ENCODE results near the gene WNT3. TPM values are rescaled to one million over a fixed set of nuclear protein-coding genes. Genes with fewer than 3 reads are reported as not detected.

The WNT3 gene
- total RNA-seq, 1 experiment from 2014 or later, result 8.8 TPM

GRCh38 chr17:46810837-46811236, 7.7 kb downstream of the WNT3 start:
- intact Hi-C loops (cut with micrococcal nuclease; ENCODE audit: unreplicated experiment), result no loop called here
- no TSS peak for BruUV-seq (replicated peaks)
- Histone ChIP-seq H3K27me3 (replicated peaks; ENCODE audit: control insufficient read depth, insufficient read depth, low read length) (no peaks in the 10 kb centered on the region), H3K36me3 (ENCODE audit: control insufficient read depth, insufficient read depth, low read length) (no peaks in the 10 kb centered on the region), H3K4me3 (ENCODE audit: low read depth, low read length) (no peak overlapping the region), H3K4me1 (peaks cover 23% of the 10 kb centered on the region; the same call in 1 of the 2 replicates), H3K9me3 (no peaks in the 10 kb centered on the region)
- Mint-ChIP-seq H3K4me3 (ENCODE audit: unreplicated experiment) (no peak overlapping the region), H3K27ac (ENCODE audit: unreplicated experiment) (peak overlapping the region; percentile 65), H3K9me3 (ENCODE audit: unreplicated experiment) (no peaks in the 10 kb centered on the region), H3K27me3 (ENCODE audit: insufficient read depth, unreplicated experiment) (no peaks in the 10 kb centered on the region), H3K36me3 (ENCODE audit: insufficient read depth, unreplicated experiment) (no peaks in the 10 kb centered on the region), H3K4me1 (ENCODE audit: low read depth, unreplicated experiment) (no peaks in the 10 kb centered on the region)
- peak in 1 of 2 experiments; percentile 69 for DNase-seq
- TF ChIP-seq CTCF (IDR thresholded peaks at IDR 0.05; ENCODE audit: insufficient read depth in 1 of 2, low read depth in 1 of 2, low read length in 1 of 2, severe bottlenecking in 1 of 2, unreplicated experiment in 1 of 2), result no peak
- POLR2A ChIA-PET, result no interaction called here
- CTCF ChIA-PET, result interaction anchor here (1.3 kb wide), 1 partner anchor 66 kb away, joined by 3 read pairs; no protein-coding TSS in a partner anchor

- no peaks in the 10 kb centered on the region for H3K36me3 ChIP-seq (ENCODE audit: control insufficient read depth, insufficient read depth, low read length)
- POLR2A ChIA-PET, result no interaction called here
- Mint-ChIP-seq H3K9me3 (ENCODE audit: unreplicated experiment) (peaks cover 8% of the 10 kb centered on the region), H3K36me3 (ENCODE audit: insufficient read depth, unreplicated experiment) (no peaks in the 10 kb centered on the region), H3K27ac (ENCODE audit: unreplicated experiment) (no peak overlapping the region), H3K4me1 (ENCODE audit: low read depth, unreplicated experiment) (no peaks in the 10 kb centered on the region), H3K27me3 (ENCODE audit: insufficient read depth, unreplicated experiment) (no peaks in the 10 kb centered on the region), H3K4me3 (ENCODE audit: unreplicated experiment) (no peak overlapping the region)
- no peaks in the 10 kb centered on the region for H3K27me3 ChIP-seq (replicated peaks; ENCODE audit: control insufficient read depth, insufficient read depth, low read length)
- no peaks in the 10 kb centered on the region for H3K9me3 ChIP-seq
- H3K4me3 ChIP-seq (ENCODE audit: low read depth, low read length), result no peak overlapping the region
- CTCF ChIA-PET, result interaction anchor here (1.0 kb wide), 1 partner anchor 23 kb away, joined by 6 read pairs; no protein-coding TSS in a partner anchor
- DNase-seq, result peak in 1 of 2 experiments; percentile 64
- no TSS peak for BruUV-seq (replicated peaks)
- TF ChIP-seq CTCF (IDR thresholded peaks at IDR 0.05; ENCODE audit: insufficient read depth in 1 of 2, low read depth in 1 of 2, low read length in 1 of 2, severe bottlenecking in 1 of 2, unreplicated experiment in 1 of 2), result no peak
- intact Hi-C loops (cut with micrococcal nuclease; ENCODE audit: unreplicated experiment), result loop anchor here (1.0 kb wide), 1 partner anchor 12 kb away; no protein-coding TSS in a partner anchor
- H3K4me1 ChIP-seq, result peaks cover 14% of the 10 kb centered on the region; the same call in 1 of the 2 replicates
Observed at GRCh38 chr17:46809110-46809571, 9.4 kb downstream of the WNT3 start.

GRCh38 chr17:46805771-46806170, 12.7 kb downstream of the WNT3 start:
- no peak overlapping the region for H3K4me3 ChIP-seq (ENCODE audit: low read depth, low read length)
- Mint-ChIP-seq H3K9me3 (ENCODE audit: unreplicated experiment) (peaks cover 10% of the 10 kb centered on the region), H3K36me3 (ENCODE audit: insufficient read depth, unreplicated experiment) (no peaks in the 10 kb centered on the region), H3K4me3 (ENCODE audit: unreplicated experiment) (no peak overlapping the region), H3K27ac (ENCODE audit: unreplicated experiment) (no peak overlapping the region), H3K27me3 (ENCODE audit: insufficient read depth, unreplicated experiment) (no peaks in the 10 kb centered on the region), H3K4me1 (ENCODE audit: low read depth, unreplicated experiment) (no peaks in the 10 kb centered on the region)
- POLR2A ChIA-PET, result no interaction called here
- intact Hi-C loops (cut with micrococcal nuclease; ENCODE audit: unreplicated experiment), result no loop called here
- TF ChIP-seq CTCF (IDR thresholded peaks at IDR 0.05; ENCODE audit: insufficient read depth in 1 of 2, low read depth in 1 of 2, low read length in 1 of 2, severe bottlenecking in 1 of 2, unreplicated experiment in 1 of 2), result no peak
- no peaks in the 10 kb centered on the region for H3K9me3 ChIP-seq
- DNase-seq, result no peak
- CTCF ChIA-PET, result no interaction called here
- H3K36me3 ChIP-seq (ENCODE audit: control insufficient read depth, insufficient read depth, low read length), result no peaks in the 10 kb centered on the region
- BruUV-seq (replicated peaks), result no TSS peak
- H3K4me1 ChIP-seq, result peaks cover 8% of the 10 kb centered on the region; the same call in 1 of the 2 replicates
- no peaks in the 10 kb centered on the region for H3K27me3 ChIP-seq (replicated peaks; ENCODE audit: control insufficient read depth, insufficient read depth, low read length)
